Measurements from ENCODE around the gene EMC10. TPM values are rescaled to one million over a fixed set of nuclear protein-coding genes. Genes with fewer than 3 reads are reported as not detected.

Gene EMC10
- total RNA-seq, 2 experiments from 2014 or later: 39.1 to 44.4 TPM

GRCh38 chr19:50458396-50459066, 17.8 kb upstream of the EMC10 start:
- Histone ChIP-seq H3K79me2 (ENCODE audit: insufficient read depth, low read depth, low read length) (no peaks in the 10 kb centered on the region), H3K9me3 (ENCODE audit: low read length) (no peaks in the 10 kb centered on the region), H3K27ac (ENCODE audit: low read depth, low read length, poor library complexity, severe bottlenecking) (no peak overlapping the region), H2AFZ (ENCODE audit: low read length) (no peak overlapping the region), H3K4me2 (ENCODE audit: low read length) (no peak overlapping the region), H4K20me1 (ENCODE audit: insufficient read depth, low read length) (no peaks in the 10 kb centered on the region), H3K36me3 (ENCODE audit: insufficient read depth, low read length) (no peaks in the 10 kb centered on the region), H3K4me1 (ENCODE audit: insufficient read depth, low read length, poor library complexity, severe bottlenecking) (peaks cover 25% of the 10 kb centered on the region), H3K9me2 (ENCODE audit: insufficient read depth, low read length) (no peaks in the 10 kb centered on the region), H3K4me3 (ENCODE audit: low read depth, low read length, poor library complexity, severe bottlenecking) (no peak overlapping the region)
- intact Hi-C loops (cut with micrococcal nuclease; ENCODE audit: unreplicated experiment): no loop called here
- no peak for DNase-seq (ENCODE audit: low spot score)
- BruUV-seq (replicated peaks): no TSS peak
- no peak for TF ChIP-seq CTCF (conservative IDR thresholded peaks at IDR 0.05; ENCODE audit: low read length)
- TF ChIP-seq EZH2phosphoT487 (IDR thresholded peaks at IDR 0.05; ENCODE audit: borderline replicate concordance, low read depth, low read length): no peak
- CTCF ChIA-PET (ENCODE audit: unreplicated experiment): no interaction called here
- POLR2A ChIA-PET: no interaction called here

- Histone ChIP-seq H3K27ac (ENCODE audit: low read depth, low read length, poor library complexity, severe bottlenecking) (no peak overlapping the region), H3K4me1 (ENCODE audit: insufficient read depth, low read length, poor library complexity, severe bottlenecking) (peaks cover 25% of the 10 kb centered on the region), H3K9me3 (ENCODE audit: low read length) (no peaks in the 10 kb centered on the region), H3K36me3 (ENCODE audit: insufficient read depth, low read length) (no peaks in the 10 kb centered on the region), H2AFZ (ENCODE audit: low read length) (no peak overlapping the region), H4K20me1 (ENCODE audit: insufficient read depth, low read length) (no peaks in the 10 kb centered on the region), H3K9me2 (ENCODE audit: insufficient read depth, low read length) (no peaks in the 10 kb centered on the region), H3K79me2 (ENCODE audit: insufficient read depth, low read depth, low read length) (no peaks in the 10 kb centered on the region), H3K4me3 (ENCODE audit: low read depth, low read length, poor library complexity, severe bottlenecking) (no peak overlapping the region), H3K4me2 (ENCODE audit: low read length) (no peak overlapping the region)
- TF ChIP-seq CTCF (conservative IDR thresholded peaks at IDR 0.05; ENCODE audit: low read length): no peak
- TF ChIP-seq EZH2phosphoT487 (IDR thresholded peaks at IDR 0.05; ENCODE audit: borderline replicate concordance, low read depth, low read length): no peak
- no TSS peak for BruUV-seq (replicated peaks)
- POLR2A ChIA-PET: no interaction called here
- intact Hi-C loops (cut with micrococcal nuclease; ENCODE audit: unreplicated experiment): no loop called here
- no peak for DNase-seq (ENCODE audit: low spot score)
- CTCF ChIA-PET (ENCODE audit: unreplicated experiment): no interaction called here
These were observed 17.2 kb upstream of the EMC10 start for GRCh38 chr19:50459067-50459456.

GRCh38 chr19:50459638-50460037, 16.7 kb upstream of the EMC10 start:
- H2AFZ ChIP-seq (ENCODE audit: low read length): peak overlapping the region; percentile 47
- H3K4me3 ChIP-seq (ENCODE audit: low read depth, low read length, poor library complexity, severe bottlenecking): peak overlapping the region; percentile 26
- intact Hi-C loops (cut with micrococcal nuclease; ENCODE audit: unreplicated experiment): no loop called here
- DNase-seq (ENCODE audit: low spot score): no peak
- no peaks in the 10 kb centered on the region for H3K36me3 ChIP-seq (ENCODE audit: insufficient read depth, low read length)
- CTCF ChIA-PET (ENCODE audit: unreplicated experiment): interaction anchor here (0.6 kb wide), 1 partner anchor 24 kb away, joined by 3 read pairs; no protein-coding TSS in a partner anchor
- peak overlapping the region; percentile 56 for H3K4me2 ChIP-seq (ENCODE audit: low read length)
- BruUV-seq (replicated peaks): no TSS peak
- peak overlapping the region; percentile 81 for H3K27ac ChIP-seq (ENCODE audit: low read depth, low read length, poor library complexity, severe bottlenecking)
- TF ChIP-seq EZH2phosphoT487 (IDR thresholded peaks at IDR 0.05; ENCODE audit: borderline replicate concordance, low read depth, low read length): no peak
- no peak for TF ChIP-seq CTCF (conservative IDR thresholded peaks at IDR 0.05; ENCODE audit: low read length)
- no peaks in the 10 kb centered on the region for H3K9me3 ChIP-seq (ENCODE audit: low read length)
- H3K4me1 ChIP-seq (ENCODE audit: insufficient read depth, low read length, poor library complexity, severe bottlenecking): peaks cover 25% of the 10 kb centered on the region
- H3K9me2 ChIP-seq (ENCODE audit: insufficient read depth, low read length): no peaks in the 10 kb centered on the region
- no peaks in the 10 kb centered on the region for H4K20me1 ChIP-seq (ENCODE audit: insufficient read depth, low read length)
- H3K79me2 ChIP-seq (ENCODE audit: insufficient read depth, low read depth, low read length): no peaks in the 10 kb centered on the region
- POLR2A ChIA-PET: no interaction called here
